OCI-M2 (cell line): ENCODE results near the gene OR6N2.

ENCODE experiments used
- DNase-seq: peaks from one replicate; lab custom pipeline; 2025; ENCODE audit not compliant: unreplicated experiment; lab: John Stamatoyannopoulos, UW

OR6N2 gene, protein sequence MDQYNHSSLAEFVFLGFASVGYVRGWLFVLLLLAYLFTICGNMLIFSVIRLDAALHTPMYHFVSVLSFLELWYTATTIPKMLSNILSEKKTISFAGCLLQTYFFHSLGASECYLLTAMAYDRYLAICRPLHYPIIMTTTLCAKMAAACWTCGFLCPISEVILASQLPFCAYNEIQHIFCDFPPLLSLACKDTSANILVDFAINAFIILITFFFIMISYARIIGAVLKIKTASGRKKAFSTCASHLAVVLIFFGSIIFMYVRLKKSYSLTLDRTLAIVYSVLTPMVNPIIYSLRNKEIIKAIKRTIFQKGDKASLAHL

DNA sequence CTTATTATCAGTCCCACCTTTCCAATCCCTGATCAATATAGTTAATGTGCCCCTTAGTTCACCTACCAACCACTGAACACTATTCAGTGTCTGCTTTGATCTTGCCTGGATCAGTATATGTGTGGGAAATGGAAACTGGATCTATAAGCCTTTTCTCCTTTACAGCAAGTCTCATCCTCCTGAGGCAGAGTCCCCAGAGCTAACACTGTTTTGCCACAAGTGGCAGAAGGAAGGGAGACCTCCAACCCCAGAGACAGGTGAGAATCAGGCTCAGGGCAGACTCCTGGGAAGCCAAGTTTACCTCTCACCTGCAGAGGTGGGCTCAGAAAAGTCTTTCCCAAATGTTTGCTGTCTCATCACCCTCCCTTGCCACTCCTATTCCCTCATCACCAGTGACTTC is at the start of gene OR6N2:
TSS of gene OR6N2 (minus strand) at position 101 of the 400 bp plus-strand sequence. CDS start 3,569 bp downstream, outside the sequence.
- DNase-seq, result no peak

- no peak for DNase-seq
Measured at GRCh38 chr1:158830074-158830677, 49.2 kb upstream of the OR6N2 start.

DNA sequence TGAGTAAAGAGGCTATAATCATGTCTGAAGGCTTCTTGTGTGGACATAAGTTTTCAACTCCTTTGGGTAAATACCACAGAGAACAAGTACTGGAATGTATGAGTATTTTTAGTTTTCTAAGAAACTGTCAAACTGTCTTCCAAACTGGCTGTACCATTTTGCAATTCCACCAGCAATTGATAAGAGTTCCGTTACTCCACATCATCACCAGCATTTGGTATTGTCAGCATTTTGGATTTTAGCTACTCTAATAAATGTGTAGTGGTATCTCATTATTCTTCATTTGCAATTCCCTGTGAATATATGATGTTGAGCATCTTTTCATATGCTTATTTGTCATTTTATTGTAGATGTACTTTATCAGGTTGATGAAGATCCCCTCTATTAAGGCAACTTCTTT is 40.7 kb upstream of the OR6N2 start:
- no peak for DNase-seq

GRCh38 chr1:158819461-158820443 is 38.7 kb upstream of the OR6N2 start:
- peak; percentile 47 for DNase-seq

GRCh38 chr1:158818975-158819431 is 38.0 kb upstream of the OR6N2 start:
- DNase-seq, result no peak

DNA sequence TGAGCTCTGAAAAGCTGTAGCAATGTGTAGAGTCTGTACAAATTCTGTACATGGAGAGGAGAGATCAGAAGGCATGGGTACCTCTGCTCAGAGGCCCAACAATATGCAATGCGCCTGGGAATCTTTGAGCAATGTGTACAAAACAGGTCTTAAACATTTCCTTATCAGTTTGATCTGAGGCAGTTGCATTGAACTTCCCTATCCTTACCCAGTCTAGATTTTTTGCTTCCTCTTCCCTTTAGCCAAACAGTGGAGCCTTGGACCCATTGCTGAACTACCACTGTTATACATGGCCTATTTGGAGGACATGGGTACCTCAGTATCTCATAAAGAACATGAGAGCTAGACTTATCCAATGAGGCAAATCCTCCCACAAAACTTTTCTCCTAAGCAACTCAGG is 37.6 kb upstream of the OR6N2 start:
- DNase-seq, result no peak

DNA sequence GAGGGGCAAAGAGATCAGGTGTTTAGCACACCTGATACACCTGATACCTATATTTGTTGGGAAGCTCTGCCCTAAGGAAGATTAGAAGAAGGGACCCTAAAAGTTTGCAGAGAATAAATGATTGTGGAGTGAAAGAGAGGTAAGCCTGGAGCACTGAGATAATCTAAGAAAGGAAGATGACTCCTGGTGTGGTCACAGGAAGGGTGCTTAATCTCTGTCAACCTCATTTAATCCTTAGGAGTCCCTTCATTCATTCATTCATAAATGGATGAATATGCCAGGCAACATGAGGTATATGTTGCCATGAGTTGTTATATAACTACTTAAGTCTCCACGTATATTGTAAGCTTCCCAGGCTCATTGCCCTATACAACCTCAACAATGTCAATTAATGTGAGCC is 34.0 kb upstream of the OR6N2 start:
- no peak for DNase-seq

GRCh38 chr1:158813164-158813563 is 32.2 kb upstream of the OR6N2 start:
- no peak for DNase-seq

- no peak for DNase-seq
Measured at GRCh38 chr1:158812336-158812735, 31.3 kb upstream of the OR6N2 start.

DNA sequence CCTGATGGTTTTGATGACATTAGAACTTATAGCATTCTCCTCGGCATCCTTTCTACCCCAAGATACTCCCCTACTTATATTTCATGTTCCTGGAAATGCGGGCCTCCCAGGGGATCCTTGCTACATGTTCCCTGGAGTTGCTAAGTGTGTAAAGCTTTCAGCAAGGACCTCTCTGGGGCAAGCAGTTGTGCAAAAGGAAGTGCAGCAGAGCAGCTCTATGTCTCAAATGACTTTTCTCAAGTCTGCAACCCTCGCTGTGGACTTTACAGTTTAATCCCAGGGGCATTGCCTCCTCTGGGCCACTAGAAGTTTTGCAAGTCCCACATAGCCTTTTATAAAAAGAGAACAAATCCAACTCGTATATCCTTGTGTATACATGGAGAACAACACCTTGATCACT is 29.3 kb upstream of the OR6N2 start:
- no peak for DNase-seq

- no peak for DNase-seq
Measured at GRCh38 chr1:158809862-158810261, 28.9 kb upstream of the OR6N2 start.

GRCh38 chr1:158809256-158809655 is 28.3 kb upstream of the OR6N2 start:
- DNase-seq, result no peak

DNA sequence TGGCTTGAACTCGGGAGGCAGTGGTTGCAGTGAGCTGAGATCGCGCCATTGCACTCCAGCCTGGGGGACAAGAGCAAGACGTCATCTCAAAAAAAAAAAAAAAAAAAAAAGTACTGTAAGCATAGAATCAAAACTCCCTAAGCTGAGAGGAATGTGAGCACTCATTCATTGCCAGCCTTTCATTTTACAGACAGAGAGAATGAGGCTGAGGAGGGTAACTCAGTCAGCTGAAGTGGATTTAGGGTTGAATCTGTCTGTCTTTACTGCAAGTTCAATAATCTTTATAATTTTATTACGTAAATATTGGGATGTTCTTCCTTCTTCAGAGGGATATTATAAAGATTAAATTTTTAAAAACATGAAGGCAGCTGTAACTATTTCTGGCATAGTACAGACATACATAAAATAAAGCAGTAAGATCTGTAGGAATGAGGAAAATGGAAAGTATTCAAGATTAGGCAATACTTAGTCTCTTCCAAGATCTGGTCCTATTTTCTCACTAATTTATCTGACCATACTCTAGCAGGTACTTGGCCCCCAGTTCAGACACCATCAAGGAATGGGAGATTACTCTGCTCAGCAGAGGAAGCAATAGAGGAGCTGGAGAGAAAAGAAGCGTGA is 26.0 kb upstream of the OR6N2 start:
- DNase-seq, result no peak

DNA sequence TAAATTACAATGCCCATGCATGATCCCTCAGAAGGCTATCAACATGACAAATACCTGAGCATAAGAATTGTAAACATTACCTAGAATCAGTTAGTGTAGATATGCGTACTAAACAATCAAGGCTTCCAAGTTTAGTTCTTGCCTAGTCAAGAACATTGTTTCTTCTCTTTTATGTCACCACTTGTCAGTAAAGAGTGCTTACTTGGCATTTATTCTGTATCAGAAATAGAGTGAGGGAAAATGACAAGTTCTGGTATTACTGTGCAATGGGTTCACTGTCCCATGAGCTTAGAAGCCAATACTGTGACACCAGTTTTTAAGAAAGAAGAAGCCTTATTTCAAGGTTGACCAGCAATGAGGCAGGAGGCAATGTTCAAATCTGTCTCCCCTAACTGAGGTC is 22.7 kb upstream of the OR6N2 start:
- DNase-seq, result no peak

GRCh38 chr1:158801396-158801795 is 20.4 kb upstream of the OR6N2 start:
- DNase-seq, result no peak

DNA sequence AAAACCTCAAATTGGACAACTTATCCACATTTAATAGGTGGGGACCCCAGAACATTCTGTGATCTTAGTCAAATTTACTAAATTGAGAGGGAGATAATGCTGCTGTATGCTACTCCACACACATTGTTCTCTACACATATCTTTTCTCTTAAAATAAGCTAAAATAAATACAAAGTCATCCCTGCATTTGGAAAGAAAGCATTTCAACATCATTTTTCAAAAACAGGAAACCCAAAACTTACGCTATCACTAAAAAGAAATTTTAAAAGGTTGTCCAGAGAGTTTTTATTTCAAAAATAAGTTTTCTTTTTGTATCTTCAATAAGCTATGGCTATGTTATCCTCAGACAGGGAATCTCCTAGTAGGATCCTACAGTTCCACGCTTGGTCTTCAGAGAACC is 19.5 kb upstream of the OR6N2 start:
- no peak for DNase-seq

DNA sequence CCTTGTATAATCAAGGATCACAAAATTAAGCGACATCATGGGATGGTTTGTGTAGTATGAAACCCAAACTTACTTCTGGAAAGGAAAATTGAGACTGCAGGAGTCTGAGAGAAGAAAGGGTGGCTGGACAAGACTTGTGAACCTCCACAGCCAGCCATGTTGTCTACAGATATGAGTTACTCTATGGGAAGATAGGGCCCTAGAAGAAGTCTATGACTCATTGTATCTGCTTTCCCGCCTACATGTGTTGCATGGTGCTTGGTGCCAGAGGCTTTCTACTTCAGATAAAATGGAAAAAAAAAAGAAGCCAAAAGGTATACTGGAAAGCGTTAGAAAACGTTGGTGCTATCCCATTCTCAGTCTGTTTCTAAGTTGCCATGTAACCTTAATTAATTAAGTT is 18.7 kb upstream of the OR6N2 start:
- DNase-seq, result no peak

- DNase-seq, result no peak
Measured at GRCh38 chr1:158798531-158798930, 17.5 kb upstream of the OR6N2 start.

GRCh38 chr1:158794247-158794646 is 13.2 kb upstream of the OR6N2 start:
- DNase-seq, result no peak

DNA sequence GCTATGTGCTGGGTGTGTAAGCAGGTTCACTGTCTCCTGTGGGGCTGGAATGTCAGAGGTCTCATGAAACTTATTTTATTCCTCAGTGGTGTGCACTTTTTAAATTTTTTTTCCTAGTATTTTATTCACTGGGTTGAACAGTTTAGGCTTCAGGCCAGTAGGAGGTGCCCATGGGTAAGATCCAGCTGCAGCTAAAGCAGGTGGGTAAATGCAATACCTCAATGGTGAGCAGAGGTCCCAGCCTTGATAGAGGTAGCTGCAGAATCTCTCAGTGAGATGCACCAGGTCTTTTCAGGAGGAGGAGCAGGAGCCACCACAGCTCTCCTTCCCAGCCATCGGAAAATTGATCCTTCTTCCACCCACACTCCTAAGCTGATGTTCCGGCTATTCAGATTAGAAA is 12.6 kb upstream of the OR6N2 start:
- no peak for DNase-seq
